Muscle layer of colon (tissue), 2 donors: ENCODE data around the gene KLC1.

ENCODE experiments used
- H3K27ac ChIP-seq: one replicate; pipeline ENCODE4 v1.7.0; 2013; ENCODE audit warnings: low read depth, mild to moderate bottlenecking, low read length, moderate library complexity
- H3K27me3 ChIP-seq, 2 donors: one replicate each; pipeline ENCODE4 v1.7.0; 2013; ENCODE audit warnings: low read length in 2 of 2, mild to moderate bottlenecking in 2 of 2; ENCODE audit not compliant: insufficient read depth in 2 of 2, control insufficient read depth in 1 of 2
- H3K36me3 ChIP-seq: one replicate; pipeline ENCODE4 v1.7.0; 2013; ENCODE audit warnings: mild to moderate bottlenecking, low read length; ENCODE audit not compliant: insufficient read depth
- H3K4me1 ChIP-seq: one replicate; pipeline ENCODE4 v1.7.0; 2013; ENCODE audit warnings: mild to moderate bottlenecking, low read length; ENCODE audit not compliant: insufficient read depth
- H3K4me3 ChIP-seq, 2 donors: one replicate each; pipeline ENCODE4 v1.7.0; 2013; ENCODE audit warnings: low read length in 2 of 2, low read depth in 1 of 2, mild to moderate bottlenecking in 1 of 2, moderate library complexity in 1 of 2
- H3K9ac ChIP-seq: one replicate; pipeline ENCODE4 v1.7.0; 2013; ENCODE audit warnings: low read length
- H3K9me3 ChIP-seq: one replicate; pipeline ENCODE4 v1.7.0; 2013; ENCODE audit warnings: mild to moderate bottlenecking, low read length
- donor health status: abdominal sarcoma.
- donor health status: Adenocarcinoma of cecum.

KLC1 gene

DNA sequence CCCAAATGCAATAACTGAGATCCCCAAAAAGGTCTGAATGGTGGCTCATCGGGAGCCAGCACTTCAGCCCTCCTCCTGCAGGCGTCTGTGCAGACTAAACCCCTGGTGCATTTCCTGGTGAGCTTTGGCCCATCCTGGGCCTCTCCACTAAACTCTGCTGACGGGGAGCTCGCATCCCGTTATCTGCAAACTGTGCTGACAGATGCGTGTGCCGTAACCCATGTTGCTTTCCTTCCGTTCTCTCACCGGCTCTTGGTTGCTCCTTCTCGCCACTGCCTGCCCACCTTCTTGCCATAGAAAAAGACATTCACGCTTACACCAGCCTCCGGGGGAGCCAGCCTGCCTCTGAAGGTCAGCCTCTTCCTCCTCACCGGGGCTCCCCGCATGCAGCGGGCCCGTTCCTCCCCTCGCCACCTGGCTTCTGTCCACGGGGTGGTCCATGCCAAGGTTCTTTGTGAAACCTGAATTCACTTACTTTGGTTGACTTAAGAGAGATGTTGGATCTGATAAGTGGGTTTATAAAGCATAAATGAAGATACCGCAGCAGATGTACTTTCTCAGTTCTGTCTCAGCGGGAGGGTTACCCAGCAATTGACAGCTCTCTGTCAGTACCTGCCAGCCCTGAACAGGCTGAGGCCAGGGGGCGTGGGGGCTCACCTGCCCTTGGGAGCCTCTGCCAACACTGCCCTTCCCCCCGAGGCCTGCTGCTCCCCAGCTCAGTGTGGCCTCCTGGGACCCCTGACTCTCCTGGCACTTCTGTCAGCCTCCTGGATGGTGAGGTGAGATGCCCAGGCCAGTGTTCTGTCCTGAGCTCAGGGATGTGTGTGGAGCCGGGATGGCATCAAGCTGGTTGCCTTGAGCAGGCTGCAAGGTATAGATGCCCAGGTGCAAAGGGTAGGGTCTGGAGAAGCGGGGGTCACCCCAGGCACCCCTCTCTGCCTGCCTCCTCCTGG lies 100.8 kb downstream of the KLC1 start:
- Histone ChIP-seq H3K27ac (no peak overlapping the region), H3K9ac (no peak overlapping the region), H3K27me3 (no peaks in the 10 kb centered on the region), H3K4me1 (peaks cover 6% of the 10 kb centered on the region), H3K4me3 (no peak overlapping the region), H3K36me3 (peaks cover 56% of the 10 kb centered on the region), H3K9me3 (no peaks in the 10 kb centered on the region)

DNA sequence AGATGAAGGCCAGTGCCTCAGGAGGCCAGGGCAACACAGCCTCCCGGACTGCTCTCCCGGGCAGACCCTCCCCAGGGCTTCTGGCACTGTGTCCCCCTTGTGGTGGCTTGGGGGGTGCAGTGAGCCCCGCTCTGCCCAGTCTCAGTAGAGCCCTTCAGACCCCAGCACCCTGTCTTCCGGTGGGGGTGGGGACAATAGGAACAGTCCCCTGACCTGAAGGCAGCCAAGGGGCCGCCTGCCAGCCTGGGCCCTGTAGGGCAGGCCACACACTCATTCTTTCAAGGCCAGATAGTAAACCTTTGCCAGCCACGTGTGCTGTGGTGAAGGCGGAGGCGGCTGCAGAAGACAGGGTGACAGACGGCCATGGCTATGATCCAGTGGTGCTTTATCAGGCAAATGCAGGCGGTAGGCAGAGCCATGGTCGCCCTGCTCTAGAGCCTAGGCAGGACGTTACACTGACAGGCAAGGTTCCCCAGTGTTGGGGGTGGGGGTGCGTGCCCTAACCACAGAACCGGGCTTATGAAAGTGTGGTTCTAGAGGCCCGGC lies 101.6 kb downstream of the KLC1 start:
- no peak overlapping the region for H3K27ac ChIP-seq
- H3K36me3 ChIP-seq, result peaks cover 60% of the 10 kb centered on the region
- peaks cover 3% of the 10 kb centered on the region for H3K4me1 ChIP-seq
- no peak overlapping the region for H3K9ac ChIP-seq
- no peaks in the 10 kb centered on the region for H3K27me3 ChIP-seq
- H3K9me3 ChIP-seq, result no peaks in the 10 kb centered on the region
- H3K4me3 ChIP-seq, result no peak overlapping the region

DNA sequence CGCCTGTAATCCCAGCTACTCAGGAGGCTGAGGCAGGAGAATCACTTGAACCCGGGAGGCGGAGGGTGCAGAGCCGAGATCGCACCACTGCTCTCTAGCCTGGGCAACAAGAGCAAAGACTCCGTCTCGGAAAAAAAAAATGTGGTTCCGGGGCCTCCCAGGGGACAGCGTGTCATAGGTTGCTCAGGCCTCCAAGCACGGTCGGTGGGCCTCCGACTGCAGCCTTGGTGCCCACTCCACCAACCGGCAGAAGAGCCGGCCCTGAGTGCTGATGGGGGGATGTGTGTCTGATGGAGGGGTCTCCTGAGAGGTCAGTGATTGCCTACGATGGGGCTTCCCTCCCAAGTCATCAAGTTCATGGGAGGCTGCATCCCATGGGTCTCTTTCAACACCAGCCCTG lies 102.5 kb downstream of the KLC1 start:
- peaks cover 10% of the 10 kb centered on the region for H3K4me1 ChIP-seq
- no peaks in the 10 kb centered on the region for H3K27me3 ChIP-seq
- H3K4me3 ChIP-seq, result no peak overlapping the region
- peaks cover 53% of the 10 kb centered on the region for H3K36me3 ChIP-seq
- H3K9me3 ChIP-seq, result no peaks in the 10 kb centered on the region
- H3K27ac ChIP-seq, result no peak overlapping the region
- H3K9ac ChIP-seq, result no peak overlapping the region

DNA sequence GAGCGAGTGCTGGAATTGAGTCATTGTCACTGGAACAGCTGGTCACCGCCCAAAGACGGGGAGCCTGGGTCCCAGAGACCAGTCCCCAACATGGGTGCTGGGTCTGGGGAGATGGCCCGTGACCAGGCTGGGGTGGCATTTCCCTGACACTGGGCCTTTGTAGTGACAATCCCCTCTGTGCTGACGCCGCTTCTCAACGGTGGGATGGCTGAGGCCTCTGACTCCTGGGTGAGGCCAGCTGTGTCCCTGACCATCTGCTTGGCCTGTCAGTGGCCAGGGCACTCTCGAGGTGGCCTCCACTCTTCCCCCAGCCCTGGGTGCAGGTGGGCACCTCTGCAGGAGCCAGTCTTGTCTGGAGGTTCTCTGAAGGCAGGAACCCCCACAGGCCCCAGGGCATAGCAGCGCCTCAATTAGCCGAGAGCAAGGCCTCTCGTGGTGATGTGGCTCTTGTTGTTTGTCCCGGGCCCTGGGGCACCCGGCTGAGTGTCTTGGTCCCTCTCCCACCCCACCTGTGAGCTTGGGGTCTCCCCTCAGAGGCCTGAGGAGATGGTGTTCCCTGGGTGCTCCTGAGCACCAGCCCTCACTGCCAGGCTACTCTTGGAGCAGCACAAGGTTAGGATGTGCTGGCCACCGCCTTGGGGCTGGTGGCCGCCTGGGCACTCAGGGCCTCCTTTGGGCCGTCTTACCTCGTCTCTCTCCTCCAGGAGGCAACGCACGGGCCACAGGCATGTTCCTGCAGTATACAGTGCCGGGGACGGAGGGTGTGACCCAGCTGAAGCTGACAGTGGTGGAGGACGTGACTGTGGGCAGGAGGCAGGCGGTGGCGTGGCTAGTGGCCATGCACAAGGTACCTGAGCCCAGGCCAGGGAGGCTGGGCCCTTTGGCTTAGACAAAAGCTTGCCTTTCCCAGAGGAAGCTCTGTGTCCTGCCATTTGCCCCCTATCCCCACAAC lies 103.2 kb downstream of the KLC1 start:
- no peak overlapping the region for H3K27ac ChIP-seq
- peaks cover 53% of the 10 kb centered on the region for H3K36me3 ChIP-seq
- H3K9me3 ChIP-seq, result no peaks in the 10 kb centered on the region
- H3K4me3 ChIP-seq, result no peak overlapping the region
- peaks cover 14% of the 10 kb centered on the region for H3K4me1 ChIP-seq
- no peak overlapping the region for H3K9ac ChIP-seq
- H3K27me3 ChIP-seq, result no peaks in the 10 kb centered on the region

DNA sequence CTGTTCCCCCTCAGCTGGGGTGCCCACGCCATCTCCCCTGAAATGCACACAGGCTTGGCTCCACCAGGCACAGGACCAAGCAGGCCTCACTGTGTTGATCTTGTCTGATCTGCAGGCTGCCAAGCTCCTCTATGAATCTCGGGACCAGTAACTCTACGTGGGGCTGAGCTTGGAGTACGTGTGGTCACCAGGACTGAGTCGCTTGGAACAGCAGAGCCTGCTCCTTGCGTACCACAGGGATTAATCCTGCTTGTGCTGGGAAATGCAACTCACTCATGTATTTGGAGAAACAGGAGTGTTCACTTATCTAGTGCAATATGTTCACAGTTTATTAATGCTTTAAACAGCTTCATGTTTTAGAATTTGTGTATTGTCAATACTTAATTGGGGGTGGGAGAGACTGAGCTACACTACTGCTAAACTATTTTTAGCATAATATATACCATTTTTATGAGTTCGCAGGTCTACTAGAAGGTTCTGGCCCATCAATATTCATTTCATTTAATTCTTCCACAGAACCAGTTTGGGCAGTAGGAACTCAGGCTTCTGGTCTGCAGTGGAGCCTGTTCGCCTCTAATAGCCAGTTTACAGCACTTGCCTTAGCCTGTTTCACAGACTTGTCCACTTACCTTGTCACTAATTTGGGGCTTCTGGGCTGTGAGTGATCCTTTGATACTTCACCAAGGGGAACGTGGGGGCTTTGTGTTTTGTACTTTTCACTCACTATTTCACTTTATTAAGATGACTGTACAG lies 104.0 kb downstream of the KLC1 start:
- peaks cover 14% of the 10 kb centered on the region for H3K4me1 ChIP-seq
- no peaks in the 10 kb centered on the region for H3K27me3 ChIP-seq
- H3K4me3 ChIP-seq, result no peak overlapping the region
- no peak overlapping the region for H3K27ac ChIP-seq
- H3K36me3 ChIP-seq, result peaks cover 51% of the 10 kb centered on the region
- no peaks in the 10 kb centered on the region for H3K9me3 ChIP-seq
- H3K9ac ChIP-seq, result no peak overlapping the region

DNA sequence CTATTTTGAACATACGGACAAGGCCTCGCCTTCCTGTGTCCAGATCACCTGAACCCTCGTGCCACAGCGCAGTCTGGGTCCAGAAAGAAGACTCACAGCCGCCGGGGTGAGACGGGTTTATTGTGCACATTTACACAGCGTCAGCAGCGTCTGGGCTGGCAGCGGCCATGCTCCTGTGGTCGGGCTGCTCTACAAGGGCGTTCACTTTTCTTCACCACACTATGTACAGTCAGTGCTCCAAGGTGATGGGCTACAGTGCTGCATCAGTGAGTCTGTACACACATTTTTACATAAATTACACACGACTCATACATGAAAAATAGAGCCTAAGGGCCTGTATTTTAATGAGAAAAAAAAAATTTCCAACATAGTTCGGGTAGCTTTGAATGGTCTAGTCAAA lies 104.6 kb downstream of the KLC1 start:
- H3K9ac ChIP-seq, result no peak overlapping the region
- H3K27me3 ChIP-seq, result no peaks in the 10 kb centered on the region
- H3K9me3 ChIP-seq, result no peaks in the 10 kb centered on the region
- H3K27ac ChIP-seq, result no peak overlapping the region
- H3K4me1 ChIP-seq, result peaks cover 14% of the 10 kb centered on the region
- H3K36me3 ChIP-seq, result peaks cover 45% of the 10 kb centered on the region
- no peak overlapping the region for H3K4me3 ChIP-seq

DNA sequence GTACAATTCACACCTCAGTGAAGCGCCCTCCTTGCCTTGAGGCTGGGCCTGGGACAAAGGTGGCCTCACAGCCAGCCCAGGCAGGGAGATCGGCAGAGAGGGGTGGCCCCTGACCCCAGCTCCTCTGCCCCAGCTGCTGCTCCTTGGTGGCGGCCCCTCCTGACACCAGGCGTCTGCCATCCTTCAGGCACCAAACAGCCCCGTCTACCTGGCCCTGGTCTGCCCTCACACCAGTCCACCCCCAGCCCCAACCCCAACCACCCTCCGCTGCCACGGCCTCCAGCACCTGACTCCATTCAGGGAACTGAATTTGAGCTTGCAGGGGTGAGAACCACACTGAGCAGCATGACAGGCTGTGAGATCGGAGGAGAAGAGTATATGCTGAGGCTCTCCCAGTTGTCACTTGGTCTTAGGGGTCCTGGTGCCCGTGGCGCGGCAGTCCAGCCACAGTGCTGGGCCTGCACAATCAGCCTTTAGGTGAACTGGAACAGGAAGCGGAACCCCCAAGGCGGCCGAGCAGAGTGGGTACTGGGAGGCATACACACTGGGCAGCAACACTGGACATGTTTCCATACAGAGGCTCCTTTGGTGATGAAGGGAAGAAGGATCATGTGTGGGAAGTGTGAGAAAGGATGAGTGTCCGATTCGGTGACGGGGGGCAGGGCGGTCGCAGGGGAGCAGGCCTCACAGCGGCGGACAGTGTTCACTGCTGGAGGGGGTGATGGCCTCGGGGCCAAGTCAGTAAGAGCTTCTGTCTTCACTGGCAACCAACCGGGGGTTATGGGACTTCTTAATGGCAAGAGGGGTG lies 105.3 kb downstream of the KLC1 start:
- Histone ChIP-seq H3K4me1 (peaks cover 14% of the 10 kb centered on the region), H3K9me3 (no peaks in the 10 kb centered on the region), H3K27ac (no peak overlapping the region), H3K36me3 (peaks cover 39% of the 10 kb centered on the region), H3K9ac (no peak overlapping the region), H3K27me3 (no peaks in the 10 kb centered on the region), H3K4me3 (no peak overlapping the region)

DNA sequence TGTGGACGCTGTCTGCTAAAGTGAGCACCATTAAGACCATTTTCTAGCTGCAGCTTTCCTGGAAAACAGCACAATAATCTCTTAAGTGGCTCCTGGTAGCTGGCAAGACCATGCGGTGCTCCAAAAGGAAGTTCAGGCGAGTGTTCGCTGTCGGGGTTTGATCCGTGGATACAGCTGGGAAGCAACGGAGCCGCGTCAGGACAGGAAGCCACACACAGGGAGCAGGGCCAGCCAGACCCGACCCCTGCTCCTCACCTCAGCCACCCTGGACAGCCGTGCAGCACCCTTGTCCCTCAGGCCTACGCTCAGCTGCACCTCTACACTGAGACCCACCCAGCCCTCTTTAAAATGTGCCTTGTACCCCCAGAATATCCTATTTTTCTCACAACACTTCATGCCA lies 106.0 kb downstream of the KLC1 start:
- Histone ChIP-seq H3K27ac (no peak overlapping the region), H3K9me3 (no peaks in the 10 kb centered on the region), H3K36me3 (peaks cover 31% of the 10 kb centered on the region), H3K9ac (no peak overlapping the region), H3K4me1 (peaks cover 14% of the 10 kb centered on the region), H3K4me3 (no peak overlapping the region), H3K27me3 (no peaks in the 10 kb centered on the region)

DNA sequence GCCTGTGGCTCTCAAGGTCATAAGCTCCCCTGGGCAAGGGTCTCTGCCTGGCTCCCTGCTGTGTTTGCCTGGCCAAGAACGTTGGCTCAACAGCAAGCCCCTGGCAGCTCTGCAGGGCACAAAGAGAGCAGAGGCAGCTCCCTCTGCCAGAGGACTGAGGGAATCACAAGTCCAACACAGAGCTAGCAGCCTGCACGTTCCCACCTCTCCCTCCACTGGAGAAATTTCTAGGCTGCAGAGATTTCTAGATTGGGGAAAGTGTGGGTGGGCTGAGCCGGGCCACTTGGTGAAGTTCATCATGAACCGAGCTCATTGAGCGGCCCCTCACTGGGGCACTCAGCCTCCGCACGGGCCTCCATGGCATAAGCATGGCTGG lies 106.4 kb downstream of the KLC1 start:
- Histone ChIP-seq H3K9me3 (no peaks in the 10 kb centered on the region), H3K27me3 (no peaks in the 10 kb centered on the region), H3K4me3 (no peak overlapping the region), H3K4me1 (peaks cover 14% of the 10 kb centered on the region), H3K27ac (no peak overlapping the region), H3K9ac (no peak overlapping the region), H3K36me3 (peaks cover 28% of the 10 kb centered on the region)

DNA sequence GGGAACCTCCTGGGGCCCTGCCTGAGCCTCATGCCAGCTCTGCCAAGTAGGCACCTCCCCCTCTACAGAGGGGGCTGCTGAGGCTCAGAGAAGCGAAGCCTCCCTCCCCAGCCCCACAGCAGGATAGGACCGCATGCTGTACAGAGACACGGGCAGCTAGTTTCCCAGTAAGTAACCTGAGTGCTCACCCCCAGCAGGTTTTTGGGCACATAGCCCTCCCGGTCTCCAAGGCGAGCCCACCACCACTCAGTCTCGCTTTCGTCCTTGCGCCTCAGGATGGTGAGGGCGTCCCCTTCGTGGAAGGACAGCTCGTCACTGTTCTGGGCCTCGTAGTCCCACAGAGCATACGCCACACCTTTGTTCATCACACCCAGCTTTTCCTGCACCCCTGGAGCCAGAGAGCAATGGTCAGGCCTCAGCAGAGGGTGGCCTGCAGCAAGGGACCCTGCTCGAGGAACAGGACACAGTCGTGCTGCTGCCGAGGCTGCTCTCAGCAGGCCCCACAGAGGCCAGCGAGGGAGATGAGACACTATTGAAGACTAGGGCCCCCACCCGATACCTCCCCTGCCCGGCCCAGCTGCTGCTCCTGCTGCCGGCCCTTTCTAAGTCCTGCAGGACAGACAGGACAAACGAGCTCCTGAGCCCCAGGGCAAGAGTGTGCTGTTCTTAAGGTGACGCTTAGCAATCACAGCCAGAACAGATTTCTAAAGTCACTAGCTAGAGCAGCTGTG lies 107.0 kb downstream of the KLC1 start:
- Histone ChIP-seq H3K4me3 (no peak overlapping the region), H3K9me3 (no peaks in the 10 kb centered on the region), H3K27ac (no peak overlapping the region), H3K27me3 (no peaks in the 10 kb centered on the region), H3K36me3 (peaks cover 28% of the 10 kb centered on the region), H3K9ac (no peak overlapping the region), H3K4me1 (peaks cover 14% of the 10 kb centered on the region)
